Measurements from ENCODE around the gene PHACTR1. TPM values are rescaled to one million over a fixed set of nuclear protein-coding genes. Genes with fewer than 3 reads are reported as not detected.

The PHACTR1 gene
- total and polyA plus RNA-seq, 3 donors from 2014 or later = 5.1 to 7.6 (median 6.5) TPM

DNA sequence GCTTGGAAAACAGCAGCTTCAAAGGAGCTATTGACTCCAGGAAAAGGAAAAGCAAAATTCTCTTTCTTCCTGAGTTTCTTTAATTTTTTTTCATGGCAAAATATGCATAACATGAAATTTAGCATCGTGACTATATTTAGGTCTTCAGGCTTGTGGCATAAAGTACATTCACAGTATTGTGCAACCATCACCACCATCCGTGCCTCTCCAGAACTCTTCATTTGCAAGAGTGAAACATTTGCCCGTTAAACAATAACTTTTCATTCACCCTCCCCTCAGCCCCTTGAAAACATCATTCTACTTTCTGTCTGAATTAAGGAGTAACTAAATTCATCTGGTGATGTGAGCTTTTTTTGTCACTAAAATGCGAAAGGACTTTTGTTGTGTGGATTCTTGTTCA lies 251.7 kb downstream of the PHACTR1 start:
- Histone ChIP-seq H3K27me3 (no peaks in the 10 kb centered on the region), H3K36me3 (ENCODE audit: low read depth, missing control alignments) (no peaks in the 10 kb centered on the region), H3K27ac (no peak overlapping the region), H3K9me3 (no peaks in the 10 kb centered on the region), H3K4me1 (no peaks in the 10 kb centered on the region), H3K4me3 (no peak overlapping the region)
- no peak for TF ChIP-seq POLR2A (IDR thresholded peaks at IDR 0.05)
- TF ChIP-seq, protein P1, sequence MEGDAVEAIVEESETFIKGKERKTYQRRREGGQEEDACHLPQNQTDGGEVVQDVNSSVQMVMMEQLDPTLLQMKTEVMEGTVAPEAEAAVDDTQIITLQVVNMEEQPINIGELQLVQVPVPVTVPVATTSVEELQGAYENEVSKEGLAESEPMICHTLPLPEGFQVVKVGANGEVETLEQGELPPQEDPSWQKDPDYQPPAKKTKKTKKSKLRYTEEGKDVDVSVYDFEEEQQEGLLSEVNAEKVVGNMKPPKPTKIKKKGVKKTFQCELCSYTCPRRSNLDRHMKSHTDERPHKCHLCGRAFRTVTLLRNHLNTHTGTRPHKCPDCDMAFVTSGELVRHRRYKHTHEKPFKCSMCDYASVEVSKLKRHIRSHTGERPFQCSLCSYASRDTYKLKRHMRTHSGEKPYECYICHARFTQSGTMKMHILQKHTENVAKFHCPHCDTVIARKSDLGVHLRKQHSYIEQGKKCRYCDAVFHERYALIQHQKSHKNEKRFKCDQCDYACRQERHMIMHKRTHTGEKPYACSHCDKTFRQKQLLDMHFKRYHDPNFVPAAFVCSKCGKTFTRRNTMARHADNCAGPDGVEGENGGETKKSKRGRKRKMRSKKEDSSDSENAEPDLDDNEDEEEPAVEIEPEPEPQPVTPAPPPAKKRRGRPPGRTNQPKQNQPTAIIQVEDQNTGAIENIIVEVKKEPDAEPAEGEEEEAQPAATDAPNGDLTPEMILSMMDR (IDR thresholded peaks at IDR 0.05) = no peak
- intact Hi-C loops (cut with DNase I; ENCODE audit: low total_unique reads) = no loop called here
- 81 to 87% methylated on average over 4 of the region's 4 CpGs for WGBS, 2 donors
- no peak for DNase-seq

DNA sequence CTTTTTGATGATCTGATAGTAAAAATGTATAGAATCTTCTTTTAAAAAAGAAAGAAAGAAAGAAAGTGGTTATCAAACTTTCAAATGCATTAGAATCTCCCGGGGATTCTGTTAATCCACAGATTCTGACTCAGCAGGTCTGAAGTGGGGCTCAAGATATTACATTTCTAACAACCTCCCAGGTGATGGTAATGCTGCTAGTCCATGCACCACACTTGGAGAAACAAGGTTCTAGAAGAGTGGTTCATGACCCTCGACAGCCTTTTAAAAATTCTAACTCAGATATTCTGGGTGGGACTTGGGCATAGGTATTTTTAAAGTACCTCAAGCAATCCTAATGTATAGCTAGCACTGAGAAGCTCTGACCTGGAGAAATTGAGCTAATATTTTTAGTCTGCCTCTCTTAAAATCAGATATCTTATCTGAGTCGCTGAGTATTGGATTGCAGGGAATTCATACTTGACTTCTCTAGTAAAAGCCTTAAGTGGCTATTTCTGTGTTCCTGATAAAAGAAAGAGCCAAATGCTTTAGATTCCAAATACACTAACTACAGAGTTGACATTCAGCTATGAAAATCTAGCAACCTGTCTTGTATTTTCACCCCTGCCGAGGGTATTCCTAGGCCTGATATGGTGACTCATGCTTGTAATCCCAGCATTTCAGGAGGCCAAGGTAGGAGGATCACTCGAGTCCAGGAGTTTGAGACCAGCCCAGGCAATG lies 252.4 kb downstream of the PHACTR1 start:
- no peak overlapping the region for H3K27ac ChIP-seq
- WGBS, 2 donors = 71 to 86% methylated on average over 5 of the region's 5 CpGs
- no peak overlapping the region for H3K4me3 ChIP-seq
- no peak for DNase-seq
- H3K36me3 ChIP-seq (ENCODE audit: low read depth, missing control alignments) = no peaks in the 10 kb centered on the region
- H3K27me3 ChIP-seq = no peaks in the 10 kb centered on the region
- intact Hi-C loops (cut with DNase I; ENCODE audit: low total_unique reads) = no loop called here
- TF ChIP-seq, protein P1 (IDR thresholded peaks at IDR 0.05) = no peak
- TF ChIP-seq POLR2A (IDR thresholded peaks at IDR 0.05) = no peak
- no peaks in the 10 kb centered on the region for H3K4me1 ChIP-seq
- no peaks in the 10 kb centered on the region for H3K9me3 ChIP-seq

DNA sequence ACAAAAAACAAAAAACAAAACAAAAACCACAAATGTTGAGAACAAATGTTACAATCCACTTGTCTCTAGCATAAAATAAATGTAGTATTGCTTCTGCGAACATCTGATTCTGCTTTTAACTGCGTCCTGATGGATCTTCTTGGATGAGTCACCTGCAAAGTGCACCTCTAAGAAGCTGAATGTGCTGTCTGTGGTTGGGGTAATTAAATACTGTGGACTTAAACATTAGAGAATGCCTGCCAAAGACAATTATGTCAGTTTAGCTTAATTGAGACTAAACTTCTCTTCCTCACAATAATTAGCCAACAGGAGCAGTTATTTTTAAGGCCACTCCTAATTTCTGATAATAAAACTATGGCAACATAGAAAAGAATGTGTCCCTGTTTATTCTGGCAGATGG lies 253.4 kb downstream of the PHACTR1 start:
- no peak for DNase-seq
- Histone ChIP-seq H3K4me3 (no peak overlapping the region), H3K9me3 (no peaks in the 10 kb centered on the region), H3K36me3 (ENCODE audit: low read depth, missing control alignments) (no peaks in the 10 kb centered on the region), H3K4me1 (no peaks in the 10 kb centered on the region), H3K27ac (no peak overlapping the region), H3K27me3 (no peaks in the 10 kb centered on the region)
- intact Hi-C loops (cut with DNase I; ENCODE audit: low total_unique reads) = no loop called here
- TF ChIP-seq, protein P1 (IDR thresholded peaks at IDR 0.05) = no peak
- no peak for TF ChIP-seq POLR2A (IDR thresholded peaks at IDR 0.05)
- WGBS, 2 donors = 90 to 91% methylated on average over 2 of the region's 2 CpGs

DNA sequence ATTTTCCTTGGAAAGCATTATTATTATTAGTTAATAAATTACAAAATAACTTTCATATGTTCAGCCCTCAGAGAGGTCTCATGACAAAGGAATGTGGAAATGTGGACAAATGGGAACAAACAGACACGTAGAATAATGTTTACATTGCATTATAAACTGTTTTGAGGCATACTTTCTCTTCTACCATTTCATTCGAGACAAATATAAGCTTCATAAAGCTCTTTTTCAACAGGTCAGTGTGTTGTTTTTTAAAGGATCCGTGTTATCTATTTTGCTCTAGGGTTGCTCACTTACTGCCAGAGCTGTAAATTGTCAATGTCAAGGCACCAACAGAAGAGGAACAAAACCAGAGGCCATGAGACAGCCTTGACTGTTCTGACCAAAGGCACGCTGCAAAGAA lies 256.8 kb downstream of the PHACTR1 start:
- no peaks in the 10 kb centered on the region for H3K9me3 ChIP-seq
- H3K4me3 ChIP-seq = no peak overlapping the region
- TF ChIP-seq, protein P1 (IDR thresholded peaks at IDR 0.05) = no peak
- TF ChIP-seq POLR2A (IDR thresholded peaks at IDR 0.05) = no peak
- no peaks in the 10 kb centered on the region for H3K27me3 ChIP-seq
- no peaks in the 10 kb centered on the region for H3K36me3 ChIP-seq (ENCODE audit: low read depth, missing control alignments)
- intact Hi-C loops (cut with DNase I; ENCODE audit: low total_unique reads) = no loop called here
- no peaks in the 10 kb centered on the region for H3K4me1 ChIP-seq
- WGBS, 2 donors = 48 to 60% methylated on average over 4 of the region's 4 CpGs
- no peak overlapping the region for H3K27ac ChIP-seq
- DNase-seq = no peak

DNA sequence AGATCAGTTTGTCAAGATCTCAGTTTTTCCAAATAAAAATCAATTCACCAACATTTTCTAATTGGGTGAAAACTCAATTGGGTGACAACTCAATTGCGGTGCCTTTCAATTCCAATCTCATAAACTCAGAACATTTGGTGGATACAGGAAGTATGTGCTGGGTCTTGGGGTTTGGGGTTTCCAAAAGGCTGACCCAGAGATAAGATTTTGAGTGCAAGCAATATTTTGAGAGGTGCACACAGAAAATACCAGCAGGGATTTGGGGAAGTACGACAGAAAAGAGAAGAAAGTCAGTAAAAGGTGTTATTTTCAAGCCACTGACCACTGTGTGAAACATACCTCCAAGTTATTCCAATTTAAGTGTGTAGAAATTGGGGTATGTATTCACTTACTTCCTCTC lies 258.0 kb downstream of the PHACTR1 start:
- intact Hi-C loops (cut with DNase I; ENCODE audit: low total_unique reads) = no loop called here
- Histone ChIP-seq H3K27ac (no peak overlapping the region), H3K4me1 (no peaks in the 10 kb centered on the region), H3K9me3 (no peaks in the 10 kb centered on the region), H3K27me3 (no peaks in the 10 kb centered on the region), H3K36me3 (ENCODE audit: low read depth, missing control alignments) (no peaks in the 10 kb centered on the region), H3K4me3 (no peak overlapping the region)
- TF ChIP-seq POLR2A (IDR thresholded peaks at IDR 0.05) = no peak
- TF ChIP-seq, protein P1 (IDR thresholded peaks at IDR 0.05) = no peak
- no peak for DNase-seq
- 90 to 96% methylated on average over 2 of the region's 2 CpGs for WGBS, 2 donors

All from testis (tissue), 3 donors.